Muscle of arm (tissue), 12 donors: ENCODE results near the gene SLC5A11. TPM values are rescaled to one million over a fixed set of nuclear protein-coding genes. Genes with fewer than 3 reads are reported as not detected.

ENCODE experiments used
- polyA plus RNA-seq, 12 donors: library from polyadenylated mRNA; unstranded; fragments of 120-200 nt; gene quantifications; one replicate each; pipeline ENCODE4 v1.2.1, GENCODE V29; 2013; ENCODE audit not compliant: insufficient read length in 12 of 12

The SLC5A11 gene
- polyA plus RNA-seq, 12 donors, result 0.11 to 0.69 (median 0.33) TPM; not detected in 8

Other genes with a start within 250 kb of the SLC5A11 start
- 10 to 100 TPM; 22.9 to 76.8 (median 35.6) TPM for gene TNRC6A, start 116.3 kb upstream of the SLC5A11 start, polyA plus RNA-seq
- 10 to 100 TPM in 11 of 12 donors, not detected in 1; 34.3 to 71.7 (median 43.8) TPM for gene ARHGAP17, start 169.4 kb downstream of the SLC5A11 start, polyA plus RNA-seq